Measurements from ENCODE around the gene EVC. TPM values are rescaled to one million over a fixed set of nuclear protein-coding genes. Genes with fewer than 3 reads are reported as not detected.

EVC gene
- total RNA-seq, 1 experiment from 2014 or later = 17.3 TPM

- no peaks in the 10 kb centered on the region for H3K36me3 ChIP-seq (ENCODE audit: insufficient read depth, low read length, poor library complexity, severe bottlenecking)
- BruUV-seq (replicated peaks) = no TSS peak
- peaks cover 11% of the 10 kb centered on the region for H3K4me1 ChIP-seq (ENCODE audit: insufficient read depth, low read length, poor library complexity, severe bottlenecking)
- DNase-seq (ENCODE audit: low spot score) = no peak
- ChIA-PET POLR2A (ENCODE audit: low non-redundant PET) (no interaction called here), CTCF (no interaction called here)
- TF ChIP-seq EZH2 (IDR thresholded peaks at IDR 0.05; ENCODE audit: borderline replicate concordance, low read depth, low read length, poor library complexity, severe bottlenecking) (no peak), CTCF (conservative IDR thresholded peaks at IDR 0.05; ENCODE audit: low read depth, low read length) (no peak)
- no peak overlapping the region for H3K27ac ChIP-seq (ENCODE audit: low read depth, low read length, poor library complexity, severe bottlenecking)
- no peak overlapping the region for H3K4me3 ChIP-seq (ENCODE audit: low read depth, low read length, poor library complexity, severe bottlenecking)
- no peaks in the 10 kb centered on the region for H3K9me3 ChIP-seq (ENCODE audit: low read depth, low read length, poor library complexity, severe bottlenecking)
- intact Hi-C loops (cut with micrococcal nuclease; ENCODE audit: unreplicated experiment) = no loop called here
- H3K27me3 ChIP-seq (replicated peaks; ENCODE audit: insufficient read depth, low read depth, low read length, poor library complexity) = no peaks in the 10 kb centered on the region
Measured at GRCh38 chr4:5703831-5704230, 7.2 kb upstream of the EVC start.

- no peak overlapping the region for H3K4me3 ChIP-seq (ENCODE audit: low read depth, low read length, poor library complexity, severe bottlenecking)
- CTCF ChIA-PET = no interaction called here
- POLR2A ChIA-PET (ENCODE audit: low non-redundant PET) = no interaction called here
- TF ChIP-seq EZH2 (IDR thresholded peaks at IDR 0.05; ENCODE audit: borderline replicate concordance, low read depth, low read length, poor library complexity, severe bottlenecking) (no peak), CTCF (conservative IDR thresholded peaks at IDR 0.05; ENCODE audit: low read depth, low read length) (no peak)
- H3K27me3 ChIP-seq (replicated peaks; ENCODE audit: insufficient read depth, low read depth, low read length, poor library complexity) = no peaks in the 10 kb centered on the region
- no peak overlapping the region for H3K27ac ChIP-seq (ENCODE audit: low read depth, low read length, poor library complexity, severe bottlenecking)
- BruUV-seq (replicated peaks) = no TSS peak
- intact Hi-C loops (cut with micrococcal nuclease; ENCODE audit: unreplicated experiment) = no loop called here
- DNase-seq (ENCODE audit: low spot score) = no peak
- H3K9me3 ChIP-seq (ENCODE audit: low read depth, low read length, poor library complexity, severe bottlenecking) = no peaks in the 10 kb centered on the region
- peaks cover 15% of the 10 kb centered on the region for H3K4me1 ChIP-seq (ENCODE audit: insufficient read depth, low read length, poor library complexity, severe bottlenecking)
- H3K36me3 ChIP-seq (ENCODE audit: insufficient read depth, low read length, poor library complexity, severe bottlenecking) = no peaks in the 10 kb centered on the region
Measured at GRCh38 chr4:5704276-5704675, 6.7 kb upstream of the EVC start.

DNA sequence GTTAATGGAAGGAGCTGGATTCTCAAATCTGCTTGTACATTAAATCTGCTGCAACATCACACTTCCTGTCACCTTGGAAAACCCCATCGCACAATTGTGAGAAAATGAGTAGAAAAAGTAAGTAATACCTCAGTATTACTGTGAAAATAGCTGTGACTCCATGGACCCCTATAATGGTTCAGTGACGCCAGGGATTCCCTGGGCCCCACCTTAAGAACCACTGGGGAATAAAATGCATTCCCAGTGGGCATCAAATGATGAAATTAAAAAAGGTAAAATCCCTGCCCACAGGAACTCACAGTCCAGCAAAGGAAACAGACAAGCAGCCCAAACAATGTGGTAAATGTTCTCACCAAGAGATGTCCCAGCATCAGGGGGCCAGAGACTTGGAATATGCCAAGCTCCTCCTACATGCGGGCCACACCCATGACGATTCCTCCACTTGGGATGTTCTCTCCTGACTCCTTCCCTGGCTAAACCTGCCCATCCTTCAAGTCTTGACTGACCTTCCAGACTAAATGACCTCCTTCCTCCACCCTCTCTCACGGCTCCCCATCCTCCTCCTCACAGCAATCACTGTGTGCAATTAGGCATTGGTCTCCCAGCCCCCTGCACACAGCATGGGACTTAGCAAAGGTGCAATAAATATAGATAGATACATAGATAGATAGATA lies 5.2 kb upstream of the EVC start:
- TSS peak; percentile 18 for BruUV-seq (replicated peaks)
- POLR2A ChIA-PET (ENCODE audit: low non-redundant PET) = no interaction called here
- no peak for DNase-seq (ENCODE audit: low spot score)
- no peak overlapping the region for H3K4me3 ChIP-seq (ENCODE audit: low read depth, low read length, poor library complexity, severe bottlenecking)
- CTCF ChIA-PET = no interaction called here
- intact Hi-C loops (cut with micrococcal nuclease; ENCODE audit: unreplicated experiment) = no loop called here
- H3K27ac ChIP-seq (ENCODE audit: low read depth, low read length, poor library complexity, severe bottlenecking) = no peak overlapping the region
- no peak for TF ChIP-seq CTCF (conservative IDR thresholded peaks at IDR 0.05; ENCODE audit: low read depth, low read length)
- TF ChIP-seq EZH2 (IDR thresholded peaks at IDR 0.05; ENCODE audit: borderline replicate concordance, low read depth, low read length, poor library complexity, severe bottlenecking) = no peak
- peaks cover 30% of the 10 kb centered on the region for H3K4me1 ChIP-seq (ENCODE audit: insufficient read depth, low read length, poor library complexity, severe bottlenecking)
- no peaks in the 10 kb centered on the region for H3K9me3 ChIP-seq (ENCODE audit: low read depth, low read length, poor library complexity, severe bottlenecking)
- H3K27me3 ChIP-seq (replicated peaks; ENCODE audit: insufficient read depth, low read depth, low read length, poor library complexity) = no peaks in the 10 kb centered on the region
- H3K36me3 ChIP-seq (ENCODE audit: insufficient read depth, low read length, poor library complexity, severe bottlenecking) = no peaks in the 10 kb centered on the region
